Measurements from ENCODE around the gene RBL2.
A peak's percentile ranks its signal among the peaks of the same experiment; 100 is the strongest.
"Not testable (repeated sequence)": the region's sequence is repeated elsewhere in the genome, so short reads cannot be mapped to it uniquely, and the experiment has no call there.

RBL2 gene, protein sequence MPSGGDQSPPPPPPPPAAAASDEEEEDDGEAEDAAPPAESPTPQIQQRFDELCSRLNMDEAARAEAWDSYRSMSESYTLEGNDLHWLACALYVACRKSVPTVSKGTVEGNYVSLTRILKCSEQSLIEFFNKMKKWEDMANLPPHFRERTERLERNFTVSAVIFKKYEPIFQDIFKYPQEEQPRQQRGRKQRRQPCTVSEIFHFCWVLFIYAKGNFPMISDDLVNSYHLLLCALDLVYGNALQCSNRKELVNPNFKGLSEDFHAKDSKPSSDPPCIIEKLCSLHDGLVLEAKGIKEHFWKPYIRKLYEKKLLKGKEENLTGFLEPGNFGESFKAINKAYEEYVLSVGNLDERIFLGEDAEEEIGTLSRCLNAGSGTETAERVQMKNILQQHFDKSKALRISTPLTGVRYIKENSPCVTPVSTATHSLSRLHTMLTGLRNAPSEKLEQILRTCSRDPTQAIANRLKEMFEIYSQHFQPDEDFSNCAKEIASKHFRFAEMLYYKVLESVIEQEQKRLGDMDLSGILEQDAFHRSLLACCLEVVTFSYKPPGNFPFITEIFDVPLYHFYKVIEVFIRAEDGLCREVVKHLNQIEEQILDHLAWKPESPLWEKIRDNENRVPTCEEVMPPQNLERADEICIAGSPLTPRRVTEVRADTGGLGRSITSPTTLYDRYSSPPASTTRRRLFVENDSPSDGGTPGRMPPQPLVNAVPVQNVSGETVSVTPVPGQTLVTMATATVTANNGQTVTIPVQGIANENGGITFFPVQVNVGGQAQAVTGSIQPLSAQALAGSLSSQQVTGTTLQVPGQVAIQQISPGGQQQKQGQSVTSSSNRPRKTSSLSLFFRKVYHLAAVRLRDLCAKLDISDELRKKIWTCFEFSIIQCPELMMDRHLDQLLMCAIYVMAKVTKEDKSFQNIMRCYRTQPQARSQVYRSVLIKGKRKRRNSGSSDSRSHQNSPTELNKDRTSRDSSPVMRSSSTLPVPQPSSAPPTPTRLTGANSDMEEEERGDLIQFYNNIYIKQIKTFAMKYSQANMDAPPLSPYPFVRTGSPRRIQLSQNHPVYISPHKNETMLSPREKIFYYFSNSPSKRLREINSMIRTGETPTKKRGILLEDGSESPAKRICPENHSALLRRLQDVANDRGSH

DNA sequence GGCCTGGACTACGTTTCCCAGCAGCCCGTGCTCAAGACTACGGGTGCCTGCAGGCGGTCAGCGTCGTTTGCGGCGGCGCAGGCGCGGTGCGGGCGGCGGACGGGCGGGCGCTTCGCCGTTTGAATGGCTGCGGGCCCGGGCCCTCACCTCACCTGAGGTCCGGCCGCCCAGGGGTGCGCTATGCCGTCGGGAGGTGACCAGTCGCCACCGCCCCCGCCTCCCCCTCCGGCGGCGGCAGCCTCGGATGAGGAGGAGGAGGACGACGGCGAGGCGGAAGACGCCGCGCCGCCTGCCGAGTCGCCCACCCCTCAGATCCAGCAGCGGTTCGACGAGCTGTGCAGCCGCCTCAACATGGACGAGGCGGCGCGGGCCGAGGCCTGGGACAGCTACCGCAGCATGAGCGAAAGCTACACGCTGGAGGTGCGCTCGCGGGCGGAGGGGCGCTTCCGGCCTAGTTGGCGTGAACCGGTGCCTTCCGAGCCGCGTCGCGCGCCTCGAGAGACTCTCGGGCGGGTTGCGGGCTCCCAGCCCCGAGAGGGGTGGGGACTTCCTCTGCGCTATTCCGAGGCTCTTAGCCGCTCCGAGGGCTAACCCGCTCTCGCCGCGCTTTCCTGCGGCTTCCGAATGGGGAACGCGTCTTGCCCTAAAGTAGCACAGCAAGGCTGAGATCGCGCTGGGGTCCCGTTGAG is at the start of gene RBL2:
Gene RBL2, plus strand, starts transcription at position 95 of the 689 bp plus-strand sequence. Its CDS starts 86 bp downstream, at position 181.
- DNase-seq (ENCODE audit: insufficient read length, low spot score) (peak; percentile 84), FAIRE-seq (peak; percentile 80)

DNA sequence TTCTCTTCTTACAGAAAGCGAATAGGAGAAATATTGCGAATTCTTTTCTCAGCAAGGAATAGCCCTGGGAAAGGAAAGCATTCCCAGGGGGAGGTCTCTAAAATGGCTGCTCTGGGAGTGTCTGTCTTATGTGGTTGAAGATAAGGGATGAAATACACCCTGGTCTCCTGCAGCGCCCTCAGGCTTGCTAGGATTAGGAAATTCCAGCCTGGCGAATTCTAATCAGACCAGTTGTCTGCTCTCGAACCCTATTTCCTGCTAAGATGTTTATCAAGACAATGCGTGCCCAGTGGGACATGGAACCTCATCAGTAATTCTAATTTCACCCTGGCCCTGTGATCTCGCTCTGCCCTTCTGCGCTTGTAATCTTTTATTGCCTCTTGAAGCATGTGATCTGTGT is 49.7 kb upstream of the RBL2 start:
- not testable (repeated sequence) for FAIRE-seq

DNA sequence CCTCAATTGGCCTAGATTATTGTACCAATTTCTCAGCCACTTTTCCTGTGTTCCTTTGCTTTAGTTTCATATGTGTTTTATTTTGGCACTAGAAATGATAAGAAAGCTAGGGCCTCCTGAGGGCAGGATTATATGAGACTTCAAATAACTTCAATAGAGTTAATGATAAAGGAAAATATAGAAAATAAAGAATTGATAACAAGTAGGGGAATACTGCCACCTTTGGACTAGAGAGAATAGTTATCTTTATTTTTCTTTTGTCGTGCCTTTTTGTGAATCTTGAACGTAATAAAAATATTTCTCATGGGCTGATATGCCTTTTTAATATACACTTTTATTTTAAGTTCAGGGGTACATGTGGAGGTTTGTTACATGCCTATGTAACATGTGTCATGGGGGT is 29.3 kb upstream of the RBL2 start:
- DNase-seq (ENCODE audit: insufficient read length, low spot score) (no peak), FAIRE-seq (no peak)

More for the DNA sequence above, 49.7 kb upstream of the RBL2 start:
- DNase-seq (ENCODE audit: insufficient read length, low spot score), result not testable (repeated sequence)

DNA sequence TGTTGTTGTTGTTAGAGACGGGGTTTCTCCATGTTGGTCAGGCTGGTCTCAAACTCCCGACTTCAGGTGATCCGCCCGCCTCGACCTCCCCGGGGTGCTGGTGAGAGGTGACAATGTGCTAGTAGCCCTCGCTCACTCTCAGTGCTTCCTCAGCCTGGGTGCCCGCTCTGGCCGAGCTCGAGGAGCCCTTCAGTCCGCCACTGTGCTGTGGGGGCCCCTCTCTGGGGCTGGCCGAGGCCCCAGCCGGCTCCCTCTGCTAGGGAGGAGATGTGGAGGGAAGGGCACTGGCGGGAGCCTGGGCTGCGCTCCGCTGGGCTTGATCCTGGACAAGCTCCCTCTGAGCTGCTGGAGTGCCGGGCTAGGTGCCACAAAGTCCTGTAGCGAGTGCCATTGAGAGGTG is 21.7 kb upstream of the RBL2 start:
- no peak for DNase-seq (ENCODE audit: insufficient read length, low spot score)
- FAIRE-seq, result no peak

DNA sequence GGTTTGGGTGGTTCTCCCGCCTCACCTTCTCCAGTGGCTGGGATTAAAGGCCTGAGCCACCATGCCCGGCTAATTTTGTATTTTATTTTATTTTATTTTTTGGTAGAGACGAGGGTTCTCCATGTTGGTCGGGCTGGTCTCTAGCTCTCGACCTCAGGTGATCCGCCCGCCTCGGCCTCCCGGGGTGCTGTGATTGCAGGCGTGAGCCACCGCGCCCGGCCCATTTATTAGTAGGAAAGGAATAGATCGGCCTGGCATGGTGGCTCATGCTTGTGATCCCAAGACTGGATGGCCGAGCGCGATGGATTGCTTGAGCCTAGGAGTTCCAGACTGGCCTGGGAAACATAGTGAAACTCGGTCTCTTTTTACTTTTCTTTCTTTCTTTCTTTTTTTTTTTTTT is 20.4 kb upstream of the RBL2 start:
- FAIRE-seq (no peak), DNase-seq (ENCODE audit: insufficient read length, low spot score) (no peak)

DNA sequence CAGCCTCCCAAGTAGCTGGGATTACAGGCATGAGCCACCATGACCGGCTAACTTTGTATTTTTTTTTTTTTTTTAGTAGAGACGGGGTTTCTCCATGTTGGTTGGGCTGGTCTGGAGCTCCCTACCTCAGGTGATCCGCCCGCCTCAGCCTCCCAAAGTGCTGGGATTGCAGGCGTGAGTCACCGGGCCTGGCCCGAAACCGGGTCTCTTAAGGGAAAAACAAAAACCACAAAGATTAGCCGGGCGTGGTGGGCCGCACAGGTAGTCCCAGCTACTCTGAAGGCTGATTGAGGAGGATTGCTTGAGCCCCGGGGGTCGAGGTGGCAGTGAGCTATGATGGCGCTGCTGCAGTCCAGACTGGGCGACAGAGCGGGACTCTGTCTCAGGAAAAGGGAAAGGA is 19.9 kb upstream of the RBL2 start:
- FAIRE-seq, result no peak
- DNase-seq (ENCODE audit: insufficient read length, low spot score), result no peak

DNA sequence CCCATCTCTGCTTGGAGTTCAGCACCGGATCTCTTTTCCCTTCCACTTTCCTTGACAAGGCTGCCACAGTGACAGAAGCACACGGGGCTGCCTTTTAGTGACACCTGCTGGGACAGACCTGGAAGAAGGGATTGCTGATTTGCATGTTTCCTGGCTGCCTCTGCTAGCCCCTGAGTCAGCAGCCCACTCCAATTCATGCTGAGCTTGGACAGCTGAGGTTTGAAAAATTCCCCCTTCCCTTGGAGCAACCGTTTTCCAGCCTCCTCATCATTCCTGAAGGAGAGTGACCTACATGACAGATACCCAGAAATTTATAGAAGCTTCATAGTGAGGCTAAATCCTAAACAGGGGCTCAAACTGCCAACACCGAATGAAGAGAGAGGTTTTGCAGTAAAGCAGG is 18.8 kb upstream of the RBL2 start:
- FAIRE-seq (peak; percentile 13), DNase-seq (ENCODE audit: insufficient read length, low spot score) (no peak)

DNA sequence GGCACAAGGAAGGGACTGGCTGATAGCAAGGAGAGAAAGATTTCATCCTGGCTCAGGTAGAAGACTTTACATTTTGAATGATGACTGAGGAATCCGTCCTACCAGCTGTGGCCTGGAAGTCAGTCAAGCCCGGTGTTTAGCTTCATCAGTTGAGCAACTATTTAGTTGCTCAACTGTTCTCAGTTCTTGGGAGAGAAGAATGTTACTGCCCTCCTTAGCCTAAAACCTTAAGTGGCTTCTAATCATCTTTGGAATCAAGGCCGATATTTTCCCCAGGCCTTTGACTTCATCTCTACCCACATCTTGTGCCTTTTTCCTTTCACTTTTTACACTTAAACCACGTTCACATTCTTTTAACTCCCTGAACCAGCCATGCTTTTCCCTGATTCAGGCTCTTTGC is 17.3 kb upstream of the RBL2 start:
- FAIRE-seq (no peak), DNase-seq (ENCODE audit: insufficient read length, low spot score) (no peak)

DNA sequence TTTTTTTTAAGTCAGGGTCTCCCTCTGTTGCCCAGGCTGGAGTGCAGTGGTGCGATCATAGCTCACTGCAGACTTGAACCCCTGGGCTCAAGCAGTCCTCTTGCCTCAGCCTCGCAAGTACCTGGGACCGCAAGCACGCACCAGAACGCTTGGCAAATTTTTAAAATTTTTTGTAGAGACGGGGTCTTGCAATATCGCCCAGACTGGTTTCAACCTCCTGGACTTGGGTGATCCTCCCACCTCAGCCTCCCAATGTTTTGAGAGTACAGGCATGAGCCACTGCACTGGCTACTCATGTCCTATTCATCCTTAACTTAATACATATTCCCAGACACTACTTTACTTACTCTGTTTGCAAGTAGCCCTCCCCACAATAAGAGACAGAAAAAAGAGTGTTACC is 16.3 kb upstream of the RBL2 start:
- no peak for DNase-seq (ENCODE audit: insufficient read length, low spot score)
- no peak for FAIRE-seq

DNA sequence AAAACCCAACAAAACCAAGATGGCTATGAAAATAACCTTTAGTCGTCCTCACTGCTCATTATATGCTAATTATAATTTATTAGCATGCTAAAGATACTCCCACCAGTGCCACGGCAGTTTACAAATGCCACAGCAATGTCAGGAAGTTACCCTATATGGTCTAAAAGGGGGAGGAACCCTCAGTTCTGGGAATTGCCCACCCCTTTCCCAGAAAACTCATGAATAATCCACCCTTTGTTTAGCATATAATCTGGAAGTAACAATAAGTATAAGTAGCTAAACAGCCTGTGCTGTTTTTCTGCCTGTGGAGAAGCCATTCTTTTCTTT is 14.9 kb upstream of the RBL2 start:
- not testable (repeated sequence) for FAIRE-seq; DNase-seq (ENCODE audit: insufficient read length, low spot score)

DNA sequence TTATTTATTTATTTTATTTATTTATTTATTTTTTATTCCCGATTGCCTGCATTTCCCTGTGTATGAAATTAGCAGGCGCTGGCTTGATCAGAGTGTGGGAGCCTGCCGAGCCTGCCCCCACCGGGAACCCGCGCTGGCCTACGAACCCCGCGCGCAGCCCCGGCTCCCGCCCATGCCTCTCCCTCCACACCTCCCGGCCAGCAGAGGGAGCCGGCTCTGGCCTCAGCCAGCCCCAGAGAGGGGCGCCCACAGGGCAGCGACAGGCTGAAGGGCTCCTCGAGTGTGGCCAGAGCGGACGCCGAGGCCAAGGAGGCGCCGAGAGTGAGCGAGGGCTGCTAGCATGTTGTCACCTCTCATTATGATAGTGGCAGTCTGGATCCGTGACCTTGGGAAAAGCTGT is 13.0 kb upstream of the RBL2 start:
- DNase-seq (ENCODE audit: insufficient read length, low spot score) (no peak), FAIRE-seq (no peak)

DNA sequence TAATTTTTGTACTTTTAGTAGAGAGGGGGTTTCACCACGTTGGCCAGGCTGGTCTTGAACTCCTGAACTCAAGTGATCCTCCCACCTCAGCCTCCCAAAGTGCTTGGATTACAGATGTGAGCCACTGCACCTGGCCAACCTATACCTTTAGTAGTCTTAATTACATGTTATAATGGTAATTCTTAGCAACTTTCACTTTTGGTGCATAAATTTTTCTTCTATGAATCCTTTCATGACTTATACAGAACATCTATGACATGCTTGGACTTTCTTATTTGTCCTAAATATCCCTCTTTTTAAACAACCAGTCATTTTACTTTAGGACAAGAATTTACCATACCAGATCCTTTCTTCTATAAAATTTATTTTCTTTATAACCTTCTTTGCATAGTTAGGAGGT is 10.3 kb upstream of the RBL2 start:
- not testable (repeated sequence) for DNase-seq (ENCODE audit: insufficient read length, low spot score); FAIRE-seq

DNA sequence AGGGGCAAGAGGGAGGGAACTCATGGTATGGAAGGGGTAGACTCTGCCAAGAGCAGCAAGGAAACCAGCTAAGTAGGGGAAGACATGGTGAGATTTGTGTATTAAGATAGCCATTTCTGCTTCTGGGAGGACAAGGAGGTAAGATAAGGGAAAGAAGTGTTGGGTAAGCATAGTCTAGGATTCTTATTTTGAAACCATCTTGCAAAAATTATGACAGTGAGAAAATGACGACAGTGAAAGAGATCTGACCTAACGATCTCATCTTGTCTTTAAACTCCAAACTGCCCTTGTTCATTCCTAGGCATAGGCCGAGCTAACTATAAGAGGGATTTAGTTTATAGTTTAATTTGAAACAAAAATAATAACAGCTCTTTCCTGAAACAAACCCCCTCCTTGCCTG is 5.6 kb upstream of the RBL2 start:
- FAIRE-seq, result no peak

DNA sequence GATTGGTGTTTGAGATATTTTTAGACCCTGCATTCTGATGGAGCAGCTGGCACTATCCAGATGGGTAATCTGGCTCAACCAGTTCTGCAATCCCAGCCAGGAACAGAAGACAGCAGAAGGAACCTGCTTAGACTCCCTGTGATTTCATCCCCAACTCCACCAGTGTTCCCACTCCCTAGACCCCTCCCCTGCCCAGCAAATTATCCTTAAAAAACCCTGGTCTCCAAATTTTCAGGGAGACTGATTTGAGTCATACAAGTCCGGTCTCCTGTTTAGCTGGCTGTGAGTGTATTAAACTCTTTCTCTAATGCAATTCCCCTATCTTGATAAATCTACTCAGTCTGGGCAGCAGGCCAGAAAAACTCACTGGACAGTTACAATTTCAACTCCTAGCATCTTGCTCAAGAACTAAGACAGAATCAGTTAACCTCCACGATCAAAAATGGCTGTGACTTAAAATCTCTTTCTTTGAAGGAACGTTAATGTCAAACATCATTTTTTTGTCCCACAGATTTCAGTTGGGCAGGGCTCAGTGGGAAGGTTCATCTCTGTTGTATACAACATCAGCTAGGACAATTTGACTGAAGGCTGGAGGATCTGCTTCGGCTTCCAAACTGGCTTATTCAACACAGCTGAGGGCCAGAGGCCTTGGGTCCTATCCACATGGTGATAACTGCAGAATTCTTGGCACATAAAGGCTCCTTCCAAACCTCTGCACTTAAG is 4.9 kb upstream of the RBL2 start:
- FAIRE-seq, result no peak
- DNase-seq (ENCODE audit: insufficient read length, low spot score), result no peak

More for the DNA sequence above, 5.6 kb upstream of the RBL2 start:
- no peak for DNase-seq (ENCODE audit: insufficient read length, low spot score)

DNA sequence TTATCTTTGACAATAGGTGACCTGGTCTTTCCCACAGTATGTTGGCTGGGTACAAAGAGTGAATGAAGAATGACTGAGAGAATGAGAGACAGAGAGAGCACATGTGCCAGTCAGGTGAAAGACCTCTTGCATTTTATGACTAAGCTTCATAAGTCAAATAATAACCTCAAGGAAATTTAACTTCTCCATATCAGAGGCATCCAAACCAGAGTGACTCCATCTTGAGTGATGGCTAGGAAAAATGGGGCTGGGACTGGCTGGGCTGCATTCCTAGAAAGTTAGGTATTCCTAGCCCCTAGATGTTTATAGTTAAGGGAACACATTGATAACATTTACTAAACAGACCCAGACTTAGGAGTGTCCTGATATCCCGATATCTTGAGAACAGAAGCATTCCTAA is 3.9 kb upstream of the RBL2 start:
- DNase-seq (ENCODE audit: insufficient read length, low spot score) (no peak), FAIRE-seq (no peak)

DNA sequence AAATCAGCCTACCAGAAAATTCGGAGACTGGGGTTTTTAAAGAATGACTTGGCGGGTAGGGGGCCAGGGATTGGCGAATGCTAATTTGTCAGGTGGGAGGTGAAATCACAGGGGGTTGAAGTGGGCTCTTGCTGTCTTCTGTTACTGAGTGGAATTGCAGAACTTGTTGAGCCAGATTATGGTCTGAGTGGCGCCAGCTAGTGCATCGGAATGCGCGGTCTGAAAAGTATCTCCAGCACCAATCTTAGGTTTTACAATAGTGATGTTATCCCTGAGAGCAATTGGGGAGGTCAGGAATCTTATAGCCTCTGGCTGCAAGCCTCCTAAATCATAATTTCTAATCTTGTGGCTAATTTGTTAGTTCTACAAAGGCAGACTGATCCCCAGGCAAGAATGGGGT is 762 bp upstream of the RBL2 start:
- FAIRE-seq, result no peak
- no peak for DNase-seq (ENCODE audit: insufficient read length, low spot score)

DNA sequence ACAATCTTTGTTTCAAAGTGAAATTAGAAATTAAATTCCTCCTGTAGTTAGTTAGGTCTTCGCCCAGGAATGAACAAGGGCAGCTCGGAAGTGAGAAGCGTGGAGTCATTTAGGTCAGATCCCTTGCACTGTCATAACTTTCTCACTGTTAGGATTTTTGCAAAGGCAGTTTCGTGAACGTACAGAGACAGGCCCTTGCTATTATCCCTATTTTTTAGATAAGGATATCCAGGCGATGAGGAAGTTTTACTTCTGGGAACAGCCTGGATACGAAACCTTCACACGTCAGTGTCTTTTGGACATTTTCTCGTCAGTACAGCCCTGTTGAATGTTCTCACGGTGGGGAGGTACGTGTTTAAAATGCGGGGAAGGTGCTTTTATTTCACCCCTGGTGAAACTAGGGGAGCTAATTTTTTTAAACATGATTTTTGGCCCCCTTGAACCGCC is 318 bp upstream of the RBL2 start:
- FAIRE-seq, result no peak
- no peak for DNase-seq (ENCODE audit: insufficient read length, low spot score)

DNA sequence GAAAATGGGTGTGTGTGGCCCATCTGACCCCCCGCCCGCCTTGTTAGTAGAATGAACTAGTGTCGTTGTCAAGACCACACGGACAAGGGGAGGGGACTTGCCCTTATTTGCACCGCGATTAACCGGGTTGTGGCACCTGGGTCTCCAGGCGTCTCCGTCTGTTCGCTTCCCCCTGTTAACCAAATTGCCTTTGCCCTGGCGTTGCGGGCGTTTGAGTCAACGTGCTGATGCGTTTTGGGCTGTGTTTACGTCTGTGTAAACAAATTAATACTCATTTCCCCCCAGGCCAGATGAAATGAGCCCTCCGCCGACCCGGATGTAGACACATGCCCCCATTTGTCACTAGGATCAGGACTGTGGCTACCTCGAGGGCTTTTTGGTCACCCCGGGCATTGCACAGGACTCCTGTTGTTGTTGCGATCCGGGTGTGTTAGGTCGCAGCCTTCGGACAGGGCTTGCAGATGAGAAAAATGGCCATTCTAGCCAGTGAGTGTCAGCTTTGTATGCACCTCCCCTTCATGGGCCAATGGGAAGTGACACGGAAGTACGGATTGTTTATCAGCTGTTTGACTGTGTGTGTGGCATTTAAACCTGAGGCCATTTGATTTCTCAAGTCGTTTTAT is 906 bp downstream of the RBL2 start:
- FAIRE-seq (peak; percentile 91), DNase-seq (ENCODE audit: insufficient read length, low spot score) (peak; percentile 89)

DNA sequence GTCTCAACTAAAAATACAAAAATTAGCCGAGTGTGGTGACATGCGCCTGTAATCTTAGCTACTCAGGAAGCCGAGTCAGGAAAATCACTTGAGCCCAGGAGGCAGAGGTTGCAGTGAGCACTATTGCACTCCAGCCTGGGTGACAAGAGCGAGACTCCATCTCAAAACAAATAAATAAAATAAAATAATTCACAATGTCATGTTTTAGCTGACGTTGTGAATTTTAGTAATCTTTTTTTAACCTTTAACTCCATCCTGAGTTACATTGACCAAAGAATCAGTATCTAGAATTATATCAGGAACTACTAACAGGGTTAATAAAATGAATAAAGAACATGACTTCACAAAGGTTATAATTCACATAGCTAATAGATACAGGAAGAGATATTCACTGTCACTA is 5.9 kb downstream of the RBL2 start:
- DNase-seq (ENCODE audit: insufficient read length, low spot score) (no peak), FAIRE-seq (no peak)

DNA sequence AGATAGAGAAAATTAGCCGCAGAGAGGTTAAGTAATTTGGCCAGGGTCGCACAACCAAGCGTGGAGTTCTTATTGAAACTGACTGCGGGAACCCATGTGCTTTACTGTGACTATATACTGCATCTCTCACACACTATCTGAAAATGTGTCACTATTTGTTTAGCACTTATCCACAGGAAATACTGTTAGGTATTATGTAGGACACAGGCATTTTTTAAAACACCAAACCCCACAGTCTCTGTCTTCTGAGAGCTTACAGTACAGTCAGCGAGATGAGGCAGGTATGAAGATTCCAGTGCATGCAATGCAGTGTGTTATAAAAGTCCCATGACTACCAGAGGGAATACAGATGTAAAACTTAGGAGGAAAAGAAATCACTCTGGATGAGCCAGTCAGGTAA is 11.3 kb downstream of the RBL2 start:
- peak; percentile 58 for FAIRE-seq
- no peak for DNase-seq (ENCODE audit: insufficient read length, low spot score)

All from HTR-8/SVneo (cell line).